Neural progenitor cell (in vitro differentiated cells): ENCODE data around the gene SYNC. TPM values are rescaled to one million over a fixed set of nuclear protein-coding genes. Genes with fewer than 3 reads are reported as not detected.
A peak's percentile ranks its signal among the peaks of the same experiment; 100 is the strongest.

Source experiments
- DNase-seq: peaks from one replicate; pipeline ENCODE4 v3.0.0-alpha.2; 2016; ENCODE audit warnings: low spot score
- H2AFZ ChIP-seq: fragments of 200-600 bp; sonication (generic); replicated peaks from 2 replicates; pipeline ENCODE4 v1.6.1; 2016; ENCODE audit warnings: antibody characterized with exemption
- H3F3A ChIP-seq: fragments of 200-600 bp; sonication (generic); 2 replicates; pipeline ENCODE4 v1.6.1; 2016; ENCODE audit warnings: antibody characterized with exemption, low read depth
- H3K27ac ChIP-seq: fragments of 200-600 bp; sonication (generic); 2 replicates; pipeline ENCODE4 v1.5.1; 2016; ENCODE audit warnings: mild to moderate bottlenecking
- H3K27me3 ChIP-seq: fragments of 200-600 bp; sonication (generic); 2 replicates; pipeline ENCODE4 v1.6.1; 2016; ENCODE audit warnings: mild to moderate bottlenecking, moderate library complexity
- H3K36me3 ChIP-seq: fragments of 200-600 bp; sonication (generic); 2 replicates; pipeline ENCODE4 v1.5.1; 2016
- H3K4me1 ChIP-seq: fragments of 200-600 bp; sonication (generic); 2 replicates; pipeline ENCODE4 v1.6.1; 2016; ENCODE audit warnings: mixed run types
- H3K4me2 ChIP-seq: fragments of 200-600 bp; sonication (generic); 2 replicates; pipeline ENCODE4 v1.6.1; 2016
- H3K4me3 ChIP-seq: fragments of 200-600 bp; sonication (generic); 2 replicates; pipeline ENCODE4 v1.5.1; 2016
- H3K79me2 ChIP-seq: fragments of 200-600 bp; sonication (generic); 2 replicates; pipeline ENCODE4 v1.6.1; 2016; ENCODE audit warnings: low read depth
- H3K9ac ChIP-seq: fragments of 200-600 bp; sonication (generic); 2 replicates; pipeline ENCODE4 v1.6.1; 2016
- H3K9me3 ChIP-seq: fragments of 200-600 bp; sonication (generic); 2 replicates; pipeline ENCODE4 v1.5.1; 2016; ENCODE audit warnings: low read depth
- H4K20me1 ChIP-seq: fragments of 200-600 bp; sonication (generic); 2 replicates; pipeline ENCODE4 v1.6.1; 2016; ENCODE audit warnings: low read depth
- H3K27ac Mint-ChIP-seq: 3 replicates; pipeline ENCODE4 v1.8.0; 2021; ENCODE audit warnings: mixed read lengths
- H3K27me3 Mint-ChIP-seq: 2 replicates; pipeline ENCODE4 v1.8.0; 2022; ENCODE audit warnings: low read depth, mild to moderate bottlenecking, inconsistent platforms, moderate library complexity, mixed read lengths; ENCODE audit not compliant: insufficient read depth
- H3K36me3 Mint-ChIP-seq: 3 replicates; pipeline ENCODE4 v1.8.0; 2021; ENCODE audit warnings: mixed read lengths
- H3K4me1 Mint-ChIP-seq: 3 replicates; pipeline ENCODE4 v1.8.0; 2021; ENCODE audit warnings: mixed read lengths
- H3K4me3 Mint-ChIP-seq: 3 replicates; pipeline ENCODE4 v1.8.0; 2021; ENCODE audit warnings: mild to moderate bottlenecking, moderate library complexity, mixed read lengths
- H3K9me3 Mint-ChIP-seq: 3 replicates; pipeline ENCODE4 v1.8.0; 2020; ENCODE audit warnings: mixed read lengths
- EZH2 ChIP-seq: fragments of 200-600 bp; sonication (generic); IDR thresholded peaks from 2 replicates; pipeline ENCODE4 v1.6.1; 2017; ENCODE audit warnings: antibody characterized with exemption, mild to moderate bottlenecking, moderate library complexity
- EZH2phosphoT487 ChIP-seq: fragments of 200-600 bp; sonication (generic); IDR thresholded peaks from 2 replicates; pipeline ENCODE4 v1.6.1; 2017; ENCODE audit warnings: antibody characterized with exemption
- total RNA-seq: library from RNA; depleted of rRNA; stranded (reverse); fragments of >200 nt; gene quantifications from 2 replicates; pipeline ENCODE4 v1.2.3, GENCODE V29; 2015; ENCODE audit warnings: low replicate concordance
- TF ChIP-seq, protein P1 (sequence below): fragments of 200-600 bp; sonication (generic); IDR thresholded peaks from 2 replicates; pipeline ENCODE4 v1.5.1; 2017; ENCODE audit warnings: antibody characterized with exemption, mild to moderate bottlenecking

Gene SYNC
- total RNA-seq, 1 donor from 2014 or later = not detected

DNA sequence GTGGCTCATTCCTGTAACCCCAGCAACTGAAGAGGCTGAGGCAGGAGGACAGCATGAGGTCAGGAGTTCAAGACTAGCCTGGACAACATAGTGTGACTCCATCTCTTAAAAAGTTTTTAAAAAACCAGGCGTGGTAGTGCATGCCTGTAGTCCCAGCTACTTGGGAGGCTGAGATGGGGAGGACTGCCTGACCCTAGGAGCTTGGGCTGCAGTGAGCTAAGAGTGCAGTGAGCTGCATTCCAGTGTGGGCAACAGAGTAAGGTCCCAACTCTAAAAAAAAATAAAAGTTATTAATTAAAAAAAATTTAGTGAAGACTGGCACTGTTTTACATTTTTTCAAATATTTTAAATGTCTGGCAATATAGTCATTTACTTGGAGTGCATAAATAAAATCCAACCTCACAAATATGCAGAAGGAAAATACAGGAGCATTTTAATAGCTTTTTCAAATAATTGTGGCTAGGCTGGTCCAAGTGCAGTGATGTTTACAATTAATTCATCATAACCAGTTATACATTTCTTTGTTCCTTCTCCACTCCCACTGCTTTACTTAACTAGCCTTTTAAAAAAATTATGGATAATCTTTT lies 63.0 kb downstream of the SYNC start:
- H3K27me3 Mint-ChIP-seq = no peaks in the 10 kb centered on the region
- TF ChIP-seq, protein P1, sequence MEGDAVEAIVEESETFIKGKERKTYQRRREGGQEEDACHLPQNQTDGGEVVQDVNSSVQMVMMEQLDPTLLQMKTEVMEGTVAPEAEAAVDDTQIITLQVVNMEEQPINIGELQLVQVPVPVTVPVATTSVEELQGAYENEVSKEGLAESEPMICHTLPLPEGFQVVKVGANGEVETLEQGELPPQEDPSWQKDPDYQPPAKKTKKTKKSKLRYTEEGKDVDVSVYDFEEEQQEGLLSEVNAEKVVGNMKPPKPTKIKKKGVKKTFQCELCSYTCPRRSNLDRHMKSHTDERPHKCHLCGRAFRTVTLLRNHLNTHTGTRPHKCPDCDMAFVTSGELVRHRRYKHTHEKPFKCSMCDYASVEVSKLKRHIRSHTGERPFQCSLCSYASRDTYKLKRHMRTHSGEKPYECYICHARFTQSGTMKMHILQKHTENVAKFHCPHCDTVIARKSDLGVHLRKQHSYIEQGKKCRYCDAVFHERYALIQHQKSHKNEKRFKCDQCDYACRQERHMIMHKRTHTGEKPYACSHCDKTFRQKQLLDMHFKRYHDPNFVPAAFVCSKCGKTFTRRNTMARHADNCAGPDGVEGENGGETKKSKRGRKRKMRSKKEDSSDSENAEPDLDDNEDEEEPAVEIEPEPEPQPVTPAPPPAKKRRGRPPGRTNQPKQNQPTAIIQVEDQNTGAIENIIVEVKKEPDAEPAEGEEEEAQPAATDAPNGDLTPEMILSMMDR = no peak
- TF ChIP-seq EZH2phosphoT487 (no peak), EZH2 (no peak)
- H4K20me1 ChIP-seq = peaks cover 29% of the 10 kb centered on the region

DNA sequence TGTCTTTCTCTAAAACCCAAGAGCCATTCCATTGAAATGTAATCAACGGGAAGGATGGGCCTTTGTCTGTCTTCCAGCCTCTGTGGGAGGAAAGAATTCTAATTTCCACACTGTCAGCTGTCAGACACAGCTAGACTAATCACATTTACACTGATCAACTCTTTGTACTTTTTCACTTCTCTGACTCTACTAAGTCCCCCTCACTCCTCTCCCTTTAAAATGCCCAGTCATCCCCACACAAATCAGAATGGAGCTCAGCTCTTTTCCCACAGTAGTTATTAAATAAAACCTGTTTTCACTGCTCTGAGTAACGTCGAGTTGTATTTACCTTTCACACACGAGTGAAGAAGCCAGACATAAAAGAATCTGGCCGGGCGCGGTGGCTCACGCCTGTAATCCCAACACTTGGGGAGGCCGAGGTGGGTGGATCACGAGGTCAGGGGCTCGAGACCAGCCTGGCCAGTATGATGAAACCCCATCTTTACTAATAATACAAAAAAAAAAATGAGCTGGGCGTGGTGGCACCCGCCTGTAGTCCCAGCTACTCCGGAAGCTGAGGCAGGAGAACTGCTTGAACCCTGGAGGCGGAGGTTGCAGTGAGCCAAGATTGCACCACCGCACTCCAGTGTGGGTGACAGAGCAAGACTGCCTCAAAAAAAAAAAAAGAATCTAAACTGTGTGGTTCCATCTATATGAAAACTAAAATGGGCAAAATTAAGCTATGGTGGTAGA lies 65.5 kb downstream of the SYNC start:
- H3F3A ChIP-seq = peaks cover 29% of the 10 kb centered on the region
- no peak overlapping the region for H3K9ac ChIP-seq
- H3K79me2 ChIP-seq = peaks cover 72% of the 10 kb centered on the region
- H3K36me3 Mint-ChIP-seq = peaks cover 10% of the 10 kb centered on the region
- peak; percentile 81 for DNase-seq
- peak overlapping the region; percentile 85 for H3K27ac Mint-ChIP-seq
- H3K9me3 Mint-ChIP-seq = no peaks in the 10 kb centered on the region
- peaks cover 14% of the 10 kb centered on the region for H3K4me1 ChIP-seq
- H3K4me3 Mint-ChIP-seq = peak overlapping the region; percentile 38
- H3K27me3 Mint-ChIP-seq = no peaks in the 10 kb centered on the region
- peaks cover 23% of the 10 kb centered on the region for H3K4me1 Mint-ChIP-seq
- H4K20me1 ChIP-seq = peaks cover 29% of the 10 kb centered on the region
- peak overlapping the region; percentile 55 for H3K4me2 ChIP-seq
- no peaks in the 10 kb centered on the region for H3K27me3 ChIP-seq
- TF ChIP-seq, protein P1 = no peak
- TF ChIP-seq EZH2 (no peak), EZH2phosphoT487 (no peak)
- H3K27ac ChIP-seq = peak overlapping the region; percentile 93
- H3K9me3 ChIP-seq = no peaks in the 10 kb centered on the region
- peaks cover 7% of the 10 kb centered on the region for H3K36me3 ChIP-seq
- no peak overlapping the region for H3K4me3 ChIP-seq
- H2AFZ ChIP-seq = no peak overlapping the region

More for the DNA sequence above, 63.0 kb downstream of the SYNC start:
- Mint-ChIP-seq H3K36me3 (peaks cover 12% of the 10 kb centered on the region), H3K27ac (no peak overlapping the region), H3K9me3 (no peaks in the 10 kb centered on the region), H3K4me3 (no peak overlapping the region), H3K4me1 (peaks cover 24% of the 10 kb centered on the region)
- H3K4me3 ChIP-seq = no peak overlapping the region
- no peaks in the 10 kb centered on the region for H3K36me3 ChIP-seq
- H3K9ac ChIP-seq = no peak overlapping the region
- no peaks in the 10 kb centered on the region for H3K9me3 ChIP-seq
- peaks cover 14% of the 10 kb centered on the region for H3K4me1 ChIP-seq
- H2AFZ ChIP-seq = no peak overlapping the region
- H3K27ac ChIP-seq = no peak overlapping the region
- H3K4me2 ChIP-seq = no peak overlapping the region
- peaks cover 77% of the 10 kb centered on the region for H3K79me2 ChIP-seq
- DNase-seq = no peak
- no peaks in the 10 kb centered on the region for H3K27me3 ChIP-seq
- peaks cover 31% of the 10 kb centered on the region for H3F3A ChIP-seq

DNA sequence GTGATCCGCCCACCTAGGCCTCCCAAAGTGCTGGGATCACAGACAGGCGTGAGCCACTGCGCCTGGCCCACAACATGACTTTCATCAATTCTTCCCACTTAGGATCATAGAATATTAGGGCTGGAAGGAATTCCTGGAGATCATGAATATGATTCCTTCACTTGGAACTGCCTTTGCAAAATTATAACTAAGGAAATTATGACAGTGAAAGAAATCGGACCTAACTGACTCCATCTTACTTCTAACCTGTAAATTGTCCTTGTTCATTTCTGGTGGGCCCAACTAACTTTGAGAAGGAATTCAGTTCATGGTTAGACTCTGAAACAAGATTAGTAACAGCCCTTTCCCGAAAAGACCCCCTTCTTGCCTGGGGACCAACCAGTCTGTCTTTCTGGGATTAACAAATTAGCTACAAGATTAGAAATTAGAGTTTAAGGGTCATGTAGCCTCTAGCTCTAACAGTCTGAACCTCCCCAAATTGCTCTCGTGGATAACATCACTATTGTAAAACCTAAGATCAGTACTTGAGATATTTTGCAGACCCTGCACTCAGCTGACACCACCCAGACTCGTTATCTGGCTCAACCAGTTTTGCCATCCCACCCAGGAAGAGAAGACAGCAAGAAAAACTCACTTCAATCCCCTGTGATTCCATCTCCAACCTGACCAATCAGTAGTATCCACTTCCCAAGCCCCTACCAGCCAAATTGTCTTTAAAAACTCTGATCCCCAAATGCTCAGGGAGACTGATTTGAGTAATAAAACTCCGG lies 66.9 kb downstream of the SYNC start:
- no peaks in the 10 kb centered on the region for H3K9me3 ChIP-seq
- Mint-ChIP-seq H3K4me1 (peaks cover 23% of the 10 kb centered on the region), H3K27me3 (no peaks in the 10 kb centered on the region), H3K27ac (peak overlapping the region; percentile 33), H3K9me3 (no peaks in the 10 kb centered on the region), H3K36me3 (peaks cover 8% of the 10 kb centered on the region), H3K4me3 (no peak overlapping the region)
- no peak overlapping the region for H3K9ac ChIP-seq
- peaks cover 7% of the 10 kb centered on the region for H3K36me3 ChIP-seq
- no peak for DNase-seq
- peak overlapping the region; percentile 55 for H3K4me2 ChIP-seq
- H3K27ac ChIP-seq = peak overlapping the region; percentile 93
- H3K4me3 ChIP-seq = no peak overlapping the region
- peaks cover 72% of the 10 kb centered on the region for H3K79me2 ChIP-seq
- H3K4me1 ChIP-seq = peaks cover 14% of the 10 kb centered on the region
- TF ChIP-seq, protein P1 = no peak
- TF ChIP-seq EZH2phosphoT487 (no peak), EZH2 (no peak)
- H2AFZ ChIP-seq = no peak overlapping the region
- peaks cover 29% of the 10 kb centered on the region for H4K20me1 ChIP-seq
- no peaks in the 10 kb centered on the region for H3K27me3 ChIP-seq
- peaks cover 27% of the 10 kb centered on the region for H3F3A ChIP-seq
